HG02610 (cell line): ENCODE measurements around the gene CDKN1B.
"Not testable (repeated sequence)": the region's sequence is repeated elsewhere in the genome, so short reads cannot be mapped to it uniquely, and the experiment has no call there.

Experiments
- ATAC-seq: cut with Tn5 transposase; IDR thresholded peaks from one replicate; pipeline ENCODE4 v1.9.1; 2021; ENCODE audit warnings: mild to moderate bottlenecking, moderate library complexity; ENCODE audit not compliant: unreplicated experiment

Gene CDKN1B

GRCh38 chr12:12723681-12724420 is 6.7 kb downstream of the CDKN1B start:
- no peak for ATAC-seq

DNA sequence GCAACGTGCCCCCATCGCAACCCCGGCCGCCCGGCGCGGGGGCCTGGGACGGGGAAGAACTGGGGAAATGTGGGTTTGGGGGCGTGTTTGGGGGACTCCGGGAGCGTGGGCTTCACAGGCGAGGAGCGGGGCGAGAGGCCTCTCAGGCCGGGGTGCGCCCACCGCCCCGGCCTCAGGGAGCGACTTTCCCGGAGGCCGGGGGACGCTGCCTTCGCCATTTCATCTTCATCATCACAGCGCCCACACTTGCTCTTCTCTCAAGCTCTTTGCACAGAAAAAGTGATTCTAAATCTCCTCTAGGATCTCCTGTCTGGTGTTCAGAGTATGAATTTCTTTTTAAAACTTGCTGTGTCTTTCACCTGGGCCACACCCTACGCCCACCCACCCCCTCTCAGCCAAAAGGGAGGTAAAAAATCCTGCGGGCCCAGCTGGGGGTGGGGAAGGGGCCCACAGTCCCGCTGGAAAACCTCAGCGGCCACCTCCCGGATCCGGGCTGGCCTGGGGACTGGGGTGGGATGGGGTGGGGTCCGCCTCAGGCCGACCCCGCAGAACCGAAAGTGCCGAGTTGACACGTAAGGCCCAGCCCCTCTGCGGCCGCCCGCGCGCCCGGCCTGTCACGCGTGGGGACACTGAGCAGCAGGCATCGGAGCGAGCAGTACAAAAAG is 7.4 kb downstream of the CDKN1B start:
- no peak for ATAC-seq

DNA sequence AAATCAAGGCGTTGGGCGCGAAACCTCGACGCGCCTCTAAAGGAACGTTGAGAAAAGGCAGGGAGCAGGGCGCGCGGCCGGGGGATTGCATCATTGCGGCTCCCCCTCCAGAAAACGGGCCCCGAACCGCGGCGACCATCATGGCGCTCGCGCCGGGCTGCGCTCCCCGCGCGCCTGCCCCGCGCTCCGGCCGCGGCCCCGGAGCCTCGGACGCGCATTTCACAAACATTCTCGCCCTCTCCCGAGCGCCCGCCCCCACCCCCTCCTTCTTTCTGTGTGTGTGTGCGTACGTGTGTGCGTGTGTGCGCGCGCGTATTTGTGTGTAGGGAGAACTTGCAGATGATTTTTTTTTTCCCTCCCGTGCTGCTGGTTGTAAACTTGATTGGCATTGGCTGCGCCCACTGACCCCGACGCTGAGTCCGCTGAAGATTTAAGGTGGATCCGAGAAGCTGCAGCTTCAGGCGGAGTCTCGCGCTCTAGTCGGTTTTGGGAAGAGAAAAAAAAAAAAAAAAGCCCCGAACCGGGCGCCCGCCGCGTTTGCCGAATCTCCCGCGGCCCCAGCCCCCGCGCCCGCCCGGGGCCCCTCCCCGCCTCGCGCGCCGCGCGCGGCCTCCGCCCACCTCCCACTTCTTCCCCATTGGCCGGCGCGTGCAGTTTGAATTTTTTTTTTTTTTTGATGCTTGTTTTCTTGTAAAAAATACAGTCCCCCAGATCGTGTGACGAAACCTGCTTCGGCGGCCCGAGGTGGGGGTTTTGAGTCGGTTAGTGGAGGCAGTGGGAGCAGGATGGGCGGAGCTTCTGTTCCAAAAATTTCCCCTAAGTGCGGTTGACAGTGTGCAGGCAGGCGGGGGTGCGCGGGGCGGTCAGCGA is 8.2 kb downstream of the CDKN1B start:
- peak; percentile 60 for ATAC-seq

GRCh38 chr12:12725956-12726554 is 8.9 kb downstream of the CDKN1B start:
- no peak for ATAC-seq

DNA sequence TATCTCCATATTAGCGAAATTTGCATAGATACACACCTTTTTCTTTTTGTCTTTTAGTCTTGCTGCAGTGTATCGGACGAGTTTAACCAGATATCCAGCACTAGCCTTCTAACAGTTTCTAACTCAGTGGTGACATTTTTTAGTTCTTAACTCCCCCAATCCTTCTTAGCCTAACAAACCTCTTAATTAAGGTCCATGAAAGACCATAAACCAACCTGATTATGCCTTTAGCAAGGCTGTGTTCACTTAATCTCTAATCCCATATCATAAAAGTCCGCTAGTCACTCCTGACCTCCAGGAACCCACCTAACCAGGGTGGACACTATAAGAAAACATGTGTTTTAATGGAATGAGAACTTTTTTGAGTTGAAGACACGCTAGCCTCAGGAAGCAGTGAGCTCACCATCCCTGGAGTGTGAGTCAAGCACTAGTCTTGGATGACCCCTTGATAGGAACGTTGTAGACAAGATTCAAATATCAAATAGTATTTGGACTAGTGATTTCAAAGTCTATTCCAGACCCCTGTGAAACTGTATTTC is 9.5 kb downstream of the CDKN1B start:
- ATAC-seq = no peak

DNA sequence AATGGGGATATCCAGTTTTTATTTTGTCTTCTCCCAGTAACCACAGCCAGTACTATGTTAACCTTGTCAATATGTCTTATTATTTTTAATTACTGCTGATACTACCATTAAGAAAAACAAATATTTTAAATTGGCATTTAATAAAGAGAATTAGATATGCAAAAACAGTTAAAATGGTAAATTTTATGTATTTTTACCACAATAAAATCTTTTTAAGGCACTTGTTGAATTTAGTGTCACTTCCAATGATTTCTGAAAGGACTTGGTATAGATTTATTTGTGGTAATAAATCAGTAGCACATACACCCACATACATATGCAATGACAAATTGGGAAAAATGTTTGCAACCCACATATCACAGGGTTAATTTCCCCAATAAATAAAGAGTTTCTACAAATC is 14.0 kb downstream of the CDKN1B start:
- no peak for ATAC-seq

GRCh38 chr12:12731785-12732184 is 14.6 kb downstream of the CDKN1B start:
- ATAC-seq = no peak

- ATAC-seq = no peak
Measured at GRCh38 chr12:12733118-12733517, 15.9 kb downstream of the CDKN1B start.

- no peak for ATAC-seq
Measured at GRCh38 chr12:12734054-12734453, 16.9 kb downstream of the CDKN1B start.

- no peak for ATAC-seq
Measured at GRCh38 chr12:12734561-12735071, 17.4 kb downstream of the CDKN1B start.

- no peak for ATAC-seq
Measured at GRCh38 chr12:12735301-12735700, 18.1 kb downstream of the CDKN1B start.

DNA sequence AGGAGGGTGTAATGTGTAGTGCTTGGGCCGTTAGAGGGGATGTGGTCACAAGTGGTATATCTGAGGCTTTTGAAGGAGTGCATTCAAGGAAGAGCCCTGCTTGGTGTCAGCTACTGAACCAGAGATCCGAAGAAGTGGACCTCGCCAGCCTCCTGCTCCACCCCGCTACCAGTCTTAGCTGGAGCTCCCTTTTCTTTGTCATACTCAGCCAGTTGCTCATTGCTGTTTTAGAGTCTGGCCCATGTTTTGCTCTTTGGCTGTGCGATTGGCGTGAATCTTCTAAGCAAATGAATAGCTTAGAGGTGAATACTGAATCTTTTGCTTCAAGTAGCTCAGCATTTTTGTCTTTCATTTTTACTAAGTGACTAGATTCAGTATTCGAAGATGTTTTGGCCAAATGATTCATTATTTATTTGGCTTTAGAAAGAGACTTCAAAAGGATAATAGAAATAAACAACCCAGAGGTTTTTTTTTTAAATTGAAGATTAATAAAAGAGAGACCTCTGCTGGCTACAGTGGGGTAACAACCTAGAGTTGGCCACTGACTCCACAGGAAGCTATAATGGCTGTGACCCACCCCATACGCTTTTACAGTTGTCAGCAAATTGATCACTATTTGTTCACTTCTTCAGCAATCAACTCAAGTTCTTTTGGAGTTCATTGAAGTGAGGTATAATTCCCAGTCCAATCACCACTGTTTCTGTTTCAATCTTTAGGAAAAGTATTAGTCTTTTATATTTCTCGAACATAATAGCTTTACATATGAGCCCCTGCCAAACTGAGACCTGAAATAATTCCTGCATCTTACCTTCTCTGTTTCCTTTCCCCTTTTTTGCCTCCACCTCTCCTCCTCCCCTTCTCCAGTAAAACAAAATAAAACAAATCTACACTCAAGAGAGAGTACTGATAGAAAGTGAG is 19.9 kb downstream of the CDKN1B start:
- ATAC-seq = peak; percentile 78

GRCh38 chr12:12738152-12738551 is 21.0 kb downstream of the CDKN1B start:
- not testable (repeated sequence) for ATAC-seq

- ATAC-seq = no peak
Measured at GRCh38 chr12:12741660-12742059, 24.5 kb downstream of the CDKN1B start.

GRCh38 chr12:12744546-12745305 is 27.6 kb downstream of the CDKN1B start:
- ATAC-seq = no peak

DNA sequence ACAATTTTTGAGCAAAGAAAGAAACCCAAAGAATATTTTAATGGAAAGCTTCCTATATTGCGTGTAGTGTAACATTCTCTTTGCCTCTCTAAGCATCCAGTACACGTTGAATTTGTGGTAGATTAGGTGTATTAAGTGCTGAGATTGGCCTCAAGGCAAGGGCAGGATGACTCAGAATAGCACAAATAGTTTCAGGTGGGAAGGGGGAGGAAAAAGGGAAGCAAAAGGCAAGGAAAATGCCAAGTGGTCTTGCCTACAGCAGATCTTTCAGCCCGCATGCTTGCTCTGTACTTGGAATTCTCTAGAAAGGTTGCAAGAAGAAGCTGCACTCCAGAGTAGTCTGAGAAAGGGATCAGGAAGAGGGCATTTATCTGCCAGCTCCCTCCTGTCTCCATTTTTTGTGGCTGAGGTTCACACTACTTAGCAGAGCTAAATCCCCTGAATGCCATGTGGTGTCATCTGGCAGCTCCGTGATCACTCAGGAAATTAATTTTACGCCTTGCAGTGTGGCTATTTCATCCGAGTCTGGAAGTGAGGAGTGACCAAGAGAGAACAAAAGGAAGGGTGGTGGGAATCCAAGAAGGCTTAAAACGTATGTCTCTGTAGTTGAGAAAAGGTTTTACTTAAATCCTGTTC is 28.5 kb downstream of the CDKN1B start:
- no peak for ATAC-seq

DNA sequence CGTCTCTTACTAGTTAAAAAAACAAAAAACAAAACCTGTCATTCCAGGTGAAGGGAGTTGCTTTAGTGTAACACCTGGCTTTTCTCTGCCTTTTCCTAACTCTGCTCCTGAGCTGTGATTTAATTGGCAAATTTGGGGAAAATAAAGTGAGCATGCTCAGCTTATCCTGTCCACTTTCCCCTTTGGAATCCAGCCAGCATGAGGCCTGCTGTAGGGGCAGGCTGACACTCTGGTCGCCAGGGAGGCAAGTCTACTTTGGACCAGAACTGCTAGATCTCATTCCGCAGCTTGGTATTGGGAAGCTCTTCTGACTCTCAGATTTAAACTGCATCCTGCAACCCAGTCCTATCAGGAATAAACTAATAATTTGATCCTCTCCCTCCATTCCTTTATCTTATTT is 30.1 kb downstream of the CDKN1B start:
- no peak for ATAC-seq

- no peak for ATAC-seq
Measured at GRCh38 chr12:12748044-12748443, 30.9 kb downstream of the CDKN1B start.
